Stimulated activated effector memory CD8-positive, alpha-beta T cell treated with anti-CD3 and anti-CD28 coated beads, Interleukin-12 subunit alpha, Interleukin-12 subunit beta, amount 100 ng/mL, for 72 hours (primary cell): ENCODE data around the gene CCDC33.

Experiments used
- ATAC-seq: fragments of 150-1000 bp; cut with Tn5 transposase; 2 replicates; pipeline ENCODE4 v1.10.0; 2021
- DNase-seq, 2 donors: peaks; one replicate each; pipeline ENCODE4 v3.0.0; 2021 to 2022; ENCODE audit warnings: low spot score in 2 of 2
- H3K27ac Mint-ChIP-seq: one replicate; pipeline ENCODE4 v1.8.0; 2022; ENCODE audit warnings: mild to moderate bottlenecking, mixed read lengths
- H3K36me3 Mint-ChIP-seq: one replicate; pipeline ENCODE4 v1.8.0; 2022; ENCODE audit warnings: mild to moderate bottlenecking, mixed read lengths
- H3K4me1 Mint-ChIP-seq: one replicate; pipeline ENCODE4 v1.8.0; 2022; ENCODE audit warnings: mixed read lengths
- H3K4me3 Mint-ChIP-seq: one replicate; pipeline ENCODE4 v1.8.0; 2022; ENCODE audit warnings: mild to moderate bottlenecking, mixed read lengths
- H3K9me3 Mint-ChIP-seq: one replicate; pipeline ENCODE4 v1.8.0; 2022; ENCODE audit warnings: mixed read lengths

Gene CCDC33

GRCh38 chr15:74203914-74204431 is 32.2 kb upstream of the CCDC33 start:
- Mint-ChIP-seq H3K4me3 (no peak overlapping the region), H3K27ac (no peak overlapping the region), H3K4me1 (peaks cover 6% of the 10 kb centered on the region), H3K36me3 (no peaks in the 10 kb centered on the region), H3K9me3 (no peaks in the 10 kb centered on the region)
- DNase-seq (no peak), ATAC-seq (no peak)

GRCh38 chr15:74205582-74205947 is 30.6 kb upstream of the CCDC33 start:
- no peaks in the 10 kb centered on the region for H3K9me3 Mint-ChIP-seq

GRCh38 chr15:74206801-74207281 is 29.3 kb upstream of the CCDC33 start:
- Mint-ChIP-seq H3K4me3 (no peak overlapping the region), H3K27ac (no peak overlapping the region), H3K9me3 (no peaks in the 10 kb centered on the region), H3K4me1 (peaks cover 6% of the 10 kb centered on the region), H3K36me3 (no peaks in the 10 kb centered on the region)
- no peak for DNase-seq
- ATAC-seq, result peak; percentile 9

More at GRCh38 chr15:74205582-74205947, 30.6 kb upstream of the CCDC33 start:
- peaks cover 6% of the 10 kb centered on the region for H3K4me1 Mint-ChIP-seq
- DNase-seq (no peak), ATAC-seq (no peak)
- no peaks in the 10 kb centered on the region for H3K36me3 Mint-ChIP-seq
- H3K27ac Mint-ChIP-seq, result no peak overlapping the region
- no peak overlapping the region for H3K4me3 Mint-ChIP-seq

- H3K4me1 Mint-ChIP-seq, result peaks cover 6% of the 10 kb centered on the region
- DNase-seq (no peak), ATAC-seq (no peak)
- no peak overlapping the region for H3K4me3 Mint-ChIP-seq
- H3K27ac Mint-ChIP-seq, result no peak overlapping the region
- H3K36me3 Mint-ChIP-seq, result no peaks in the 10 kb centered on the region
- no peaks in the 10 kb centered on the region for H3K9me3 Mint-ChIP-seq
These were observed 28.3 kb upstream of the CCDC33 start for GRCh38 chr15:74207652-74208440.

GRCh38 chr15:74208496-74208895 is 27.6 kb upstream of the CCDC33 start:
- no peak for ATAC-seq
- Mint-ChIP-seq H3K36me3 (no peaks in the 10 kb centered on the region), H3K27ac (no peak overlapping the region), H3K4me1 (peaks cover 6% of the 10 kb centered on the region), H3K9me3 (no peaks in the 10 kb centered on the region), H3K4me3 (no peak overlapping the region)
- no peak for DNase-seq

GRCh38 chr15:74208901-74209559 is 27.1 kb upstream of the CCDC33 start:
- Mint-ChIP-seq H3K36me3 (no peaks in the 10 kb centered on the region), H3K4me1 (peaks cover 6% of the 10 kb centered on the region), H3K4me3 (no peak overlapping the region), H3K27ac (no peak overlapping the region), H3K9me3 (no peaks in the 10 kb centered on the region)
- DNase-seq (no peak), ATAC-seq (no peak)

GRCh38 chr15:74209560-74209958 is 26.6 kb upstream of the CCDC33 start:
- no peak for ATAC-seq
- Mint-ChIP-seq H3K4me1 (peaks cover 6% of the 10 kb centered on the region), H3K9me3 (no peaks in the 10 kb centered on the region), H3K27ac (no peak overlapping the region), H3K4me3 (no peak overlapping the region), H3K36me3 (no peaks in the 10 kb centered on the region)
- no peak for DNase-seq

- Mint-ChIP-seq H3K9me3 (no peaks in the 10 kb centered on the region), H3K4me3 (no peak overlapping the region), H3K36me3 (no peaks in the 10 kb centered on the region), H3K27ac (no peak overlapping the region), H3K4me1 (peaks cover 1% of the 10 kb centered on the region)
- ATAC-seq, result no peak
- no peak for DNase-seq
These were observed 26.0 kb upstream of the CCDC33 start for GRCh38 chr15:74209997-74210671.

- Mint-ChIP-seq H3K36me3 (no peaks in the 10 kb centered on the region), H3K9me3 (no peaks in the 10 kb centered on the region)
These were observed 25.4 kb upstream of the CCDC33 start for GRCh38 chr15:74210729-74211128.

GRCh38 chr15:74211656-74212055 is 24.5 kb upstream of the CCDC33 start:
- no peak for ATAC-seq

More at GRCh38 chr15:74210729-74211128, 25.4 kb upstream of the CCDC33 start:
- no peak overlapping the region for H3K27ac Mint-ChIP-seq
- H3K4me3 Mint-ChIP-seq, result no peak overlapping the region
- ATAC-seq (no peak), DNase-seq (no peak)
- no peaks in the 10 kb centered on the region for H3K4me1 Mint-ChIP-seq

GRCh38 chr15:74212494-74212893 is 23.6 kb upstream of the CCDC33 start:
- Mint-ChIP-seq H3K9me3 (no peaks in the 10 kb centered on the region), H3K4me1 (no peaks in the 10 kb centered on the region), H3K4me3 (no peak overlapping the region), H3K27ac (no peak overlapping the region), H3K36me3 (no peaks in the 10 kb centered on the region)
- DNase-seq, result no peak
- ATAC-seq, result no peak

More at GRCh38 chr15:74211656-74212055, 24.5 kb upstream of the CCDC33 start:
- no peak for DNase-seq
- Mint-ChIP-seq H3K4me3 (no peak overlapping the region), H3K4me1 (no peaks in the 10 kb centered on the region), H3K36me3 (no peaks in the 10 kb centered on the region), H3K9me3 (no peaks in the 10 kb centered on the region), H3K27ac (no peak overlapping the region)

- Mint-ChIP-seq H3K4me3 (no peak overlapping the region), H3K9me3 (no peaks in the 10 kb centered on the region), H3K4me1 (no peaks in the 10 kb centered on the region), H3K36me3 (no peaks in the 10 kb centered on the region), H3K27ac (no peak overlapping the region)
- no peak for DNase-seq
- ATAC-seq, result no peak
These were observed 22.3 kb upstream of the CCDC33 start for GRCh38 chr15:74213858-74214284.

GRCh38 chr15:74214324-74215021 is 21.7 kb upstream of the CCDC33 start:
- no peaks in the 10 kb centered on the region for H3K36me3 Mint-ChIP-seq
- no peak for ATAC-seq
- H3K4me1 Mint-ChIP-seq, result no peaks in the 10 kb centered on the region
- DNase-seq, result no peak
- H3K4me3 Mint-ChIP-seq, result no peak overlapping the region
- no peak overlapping the region for H3K27ac Mint-ChIP-seq
- no peaks in the 10 kb centered on the region for H3K9me3 Mint-ChIP-seq

GRCh38 chr15:74215958-74216357 is 20.2 kb upstream of the CCDC33 start:
- no peaks in the 10 kb centered on the region for H3K9me3 Mint-ChIP-seq
- H3K36me3 Mint-ChIP-seq, result no peaks in the 10 kb centered on the region
- DNase-seq (no peak), ATAC-seq (no peak)
- H3K4me1 Mint-ChIP-seq, result no peaks in the 10 kb centered on the region
- no peak overlapping the region for H3K4me3 Mint-ChIP-seq
- H3K27ac Mint-ChIP-seq, result no peak overlapping the region

- Mint-ChIP-seq H3K4me1 (no peaks in the 10 kb centered on the region), H3K4me3 (no peak overlapping the region), H3K36me3 (no peaks in the 10 kb centered on the region), H3K9me3 (no peaks in the 10 kb centered on the region), H3K27ac (no peak overlapping the region)
- ATAC-seq (no peak), DNase-seq (no peak)
These were observed 19.2 kb upstream of the CCDC33 start for GRCh38 chr15:74216949-74217348.
